Endodermal cell (in vitro differentiated cells): ENCODE data around the gene PALM3. TPM values are rescaled to one million over a fixed set of nuclear protein-coding genes. Genes with fewer than 3 reads are reported as not detected.

Experiments
- DNase-seq: peaks from one replicate; pipeline ENCODE4 v3.0.0-alpha.2; 2017
- H3K27ac ChIP-seq: 2 replicates; pipeline ENCODE4 v1.5.1; 2013; ENCODE audit warnings: mild to moderate bottlenecking, low read depth, low read length, moderate library complexity
- H3K27me3 ChIP-seq: 2 replicates; pipeline ENCODE4 v1.6.1; 2013; ENCODE audit warnings: mild to moderate bottlenecking, low read length, moderate library complexity; ENCODE audit not compliant: insufficient read depth, control insufficient read depth, poor library complexity, severe bottlenecking
- H3K36me3 ChIP-seq: 2 replicates; pipeline ENCODE4 v1.7.0; 2013; ENCODE audit warnings: mild to moderate bottlenecking, low read length, moderate library complexity; ENCODE audit not compliant: control insufficient read depth, insufficient read depth
- H3K4me1 ChIP-seq: one replicate; pipeline ENCODE4 v1.7.0; 2013; ENCODE audit warnings: low read length; ENCODE audit not compliant: control insufficient read depth, insufficient read depth
- H3K4me3 ChIP-seq: 2 replicates; pipeline ENCODE4 v1.5.1; 2013; ENCODE audit warnings: mild to moderate bottlenecking, low read length, moderate library complexity
- H3K9ac ChIP-seq: 2 replicates; pipeline ENCODE4 v1.6.1; 2013; ENCODE audit warnings: mild to moderate bottlenecking, low read length, moderate library complexity; ENCODE audit not compliant: poor library complexity, severe bottlenecking; ENCODE audit errors: extremely low read depth
- H3K9me3 ChIP-seq: 2 replicates; pipeline ENCODE4 v1.6.1; 2013; ENCODE audit warnings: mild to moderate bottlenecking, low read length, moderate library complexity; ENCODE audit not compliant: control insufficient read depth
- H3K27ac Mint-ChIP-seq: 2 replicates; pipeline ENCODE4 v1.8.0; 2020; ENCODE audit warnings: mixed read lengths
- H3K27me3 Mint-ChIP-seq: 2 replicates; pipeline ENCODE4 v1.8.0; 2021; ENCODE audit warnings: mild to moderate bottlenecking, mixed read lengths; ENCODE audit not compliant: insufficient read depth
- H3K36me3 Mint-ChIP-seq: 2 replicates; pipeline ENCODE4 v1.8.0; 2020; ENCODE audit warnings: low read depth, mixed read lengths
- H3K4me1 Mint-ChIP-seq: 2 replicates; pipeline ENCODE4 v1.8.0; 2020; ENCODE audit warnings: mixed read lengths
- H3K4me3 Mint-ChIP-seq: 2 replicates; pipeline ENCODE4 v1.8.0; 2020; ENCODE audit warnings: mild to moderate bottlenecking, moderate library complexity, mixed read lengths
- H3K9me3 Mint-ChIP-seq: 2 replicates; pipeline ENCODE4 v1.8.0; 2020; ENCODE audit warnings: mild to moderate bottlenecking, mixed read lengths
- WGBS, 2 experiments: methylation state at CpG; one replicate each; pipeline versions ENCODE4 v1.1.5 to v1.1.7; 2013; ENCODE audit warnings: missing lambda C conversion rate in 2 of 2, mixed read lengths in 1 of 2; ENCODE audit not compliant: insufficient coverage in 1 of 2, insufficient read length in 1 of 2; 5-methylcytosine and 5-hydroxymethylcytosine counted together
- total RNA-seq, 2 donors: library from RNA; stranded (reverse); fragmentation: NEBNext Ultra II Directional in 1 of 2; extraction: Animal tissue kit (Norgen Biotek cat#: 25700) in 1 of 2; gene quantifications; 2 replicates in 1 of 2; 3 replicates in 1 of 2; pipeline ENCODE4 v1.2.1, GENCODE V29; 2021
- TF ChIP-seq, protein P1 (sequence below): fragments of 200-600 bp; sonication (generic); conservative IDR thresholded peaks from 2 replicates; pipeline ENCODE4 v1.5.0; 2021; ENCODE audit warnings: antibody characterized with exemption, mild to moderate bottlenecking

PALM3 gene
- total RNA-seq, 2 donors from 2014 or later = 1.3 to 4.9 TPM

DNA sequence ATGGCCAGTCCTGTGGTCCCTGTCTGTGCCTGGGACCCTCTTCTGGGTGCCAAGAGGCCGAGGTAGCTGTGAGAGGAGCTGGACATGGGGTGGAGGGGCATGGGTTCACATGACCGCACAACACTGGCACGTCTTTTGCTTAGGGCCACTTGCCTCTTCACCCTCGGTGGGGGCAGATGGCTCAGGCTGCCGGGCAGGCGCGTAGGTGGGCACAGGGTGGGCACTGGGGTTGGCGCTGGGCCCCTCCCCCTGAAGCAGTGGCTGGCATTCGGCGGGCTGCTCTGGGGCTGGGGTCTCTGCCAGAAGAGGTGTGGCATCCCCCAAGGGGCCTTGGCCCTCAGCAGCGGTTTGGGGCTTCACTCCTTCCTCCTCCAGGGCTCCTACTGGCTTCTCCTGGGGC, 8.4 kb downstream of the PALM3 start:
- Mint-ChIP-seq H3K4me3 (no peak overlapping the region), H3K36me3 (peaks cover 24% of the 10 kb centered on the region), H3K9me3 (peaks cover 1% of the 10 kb centered on the region), H3K27ac (no peak overlapping the region), H3K27me3 (peaks cover 37% of the 10 kb centered on the region), H3K4me1 (no peaks in the 10 kb centered on the region)
- no peak for DNase-seq
- TF ChIP-seq, protein P1, sequence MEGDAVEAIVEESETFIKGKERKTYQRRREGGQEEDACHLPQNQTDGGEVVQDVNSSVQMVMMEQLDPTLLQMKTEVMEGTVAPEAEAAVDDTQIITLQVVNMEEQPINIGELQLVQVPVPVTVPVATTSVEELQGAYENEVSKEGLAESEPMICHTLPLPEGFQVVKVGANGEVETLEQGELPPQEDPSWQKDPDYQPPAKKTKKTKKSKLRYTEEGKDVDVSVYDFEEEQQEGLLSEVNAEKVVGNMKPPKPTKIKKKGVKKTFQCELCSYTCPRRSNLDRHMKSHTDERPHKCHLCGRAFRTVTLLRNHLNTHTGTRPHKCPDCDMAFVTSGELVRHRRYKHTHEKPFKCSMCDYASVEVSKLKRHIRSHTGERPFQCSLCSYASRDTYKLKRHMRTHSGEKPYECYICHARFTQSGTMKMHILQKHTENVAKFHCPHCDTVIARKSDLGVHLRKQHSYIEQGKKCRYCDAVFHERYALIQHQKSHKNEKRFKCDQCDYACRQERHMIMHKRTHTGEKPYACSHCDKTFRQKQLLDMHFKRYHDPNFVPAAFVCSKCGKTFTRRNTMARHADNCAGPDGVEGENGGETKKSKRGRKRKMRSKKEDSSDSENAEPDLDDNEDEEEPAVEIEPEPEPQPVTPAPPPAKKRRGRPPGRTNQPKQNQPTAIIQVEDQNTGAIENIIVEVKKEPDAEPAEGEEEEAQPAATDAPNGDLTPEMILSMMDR = no peak
- H3K4me3 ChIP-seq = no peak overlapping the region
- no peaks in the 10 kb centered on the region for H3K4me1 ChIP-seq
- H3K9ac ChIP-seq = no peak overlapping the region
- peaks cover 8% of the 10 kb centered on the region for H3K36me3 ChIP-seq
- 90 to 93% methylated on average over 2 to 11 of the region's 11 CpGs for WGBS, 2 experiments
- H3K9me3 ChIP-seq = no peaks in the 10 kb centered on the region
- no peak overlapping the region for H3K27ac ChIP-seq
- H3K27me3 ChIP-seq = peaks cover 23% of the 10 kb centered on the region

DNA sequence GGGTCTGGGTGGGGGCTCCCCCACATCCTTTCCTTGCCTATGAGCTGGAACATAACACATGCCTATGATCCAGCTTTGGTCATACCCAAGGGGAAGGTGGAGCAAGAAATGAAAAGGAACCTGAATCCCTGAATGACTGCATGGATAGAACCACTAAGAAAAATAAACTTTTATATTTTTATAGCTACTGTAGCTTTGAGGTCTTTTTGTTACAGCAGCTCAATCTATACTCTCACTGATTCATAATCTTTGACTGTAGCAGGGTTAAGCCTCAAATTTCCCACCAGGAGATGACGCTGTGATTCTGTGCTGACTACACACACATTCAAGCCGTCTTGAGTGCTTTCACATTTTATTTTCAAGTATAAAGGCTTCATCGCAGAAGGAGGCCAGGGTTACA, 8.8 kb downstream of the PALM3 start:
- Mint-ChIP-seq H3K9me3 (peaks cover 5% of the 10 kb centered on the region), H3K27me3 (peaks cover 33% of the 10 kb centered on the region), H3K4me1 (no peaks in the 10 kb centered on the region), H3K4me3 (no peak overlapping the region), H3K36me3 (peaks cover 28% of the 10 kb centered on the region), H3K27ac (no peak overlapping the region)
- no peak overlapping the region for H3K4me3 ChIP-seq
- no peaks in the 10 kb centered on the region for H3K4me1 ChIP-seq
- 96% methylated on average over 3 of the region's 3 CpGs for WGBS, 2 experiments
- no peak overlapping the region for H3K27ac ChIP-seq
- no peak overlapping the region for H3K9ac ChIP-seq
- no peak for DNase-seq
- H3K9me3 ChIP-seq = no peaks in the 10 kb centered on the region
- H3K27me3 ChIP-seq = peaks cover 18% of the 10 kb centered on the region
- TF ChIP-seq, protein P1 = no peak
- peaks cover 8% of the 10 kb centered on the region for H3K36me3 ChIP-seq

DNA sequence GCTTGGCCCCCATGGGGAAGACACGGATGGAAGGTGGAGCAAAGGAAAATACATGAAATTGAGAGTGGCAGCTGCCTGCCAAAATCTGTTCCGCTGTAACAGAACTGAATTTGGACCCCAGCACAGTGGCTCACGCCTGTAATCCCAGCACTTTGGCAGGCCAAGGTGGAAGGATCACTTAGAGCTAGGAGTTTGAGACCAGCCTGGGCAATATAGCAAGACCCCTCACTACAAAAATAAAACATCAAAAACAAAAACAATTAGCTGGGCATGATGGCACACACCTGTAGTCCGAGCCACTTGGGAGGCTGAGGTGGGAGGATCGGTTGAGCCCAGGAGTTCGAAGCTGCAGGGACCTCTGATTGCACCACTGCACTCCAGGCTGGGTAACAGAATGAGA, 9.4 kb downstream of the PALM3 start:
- TF ChIP-seq, protein P1 = no peak
- no peaks in the 10 kb centered on the region for H3K4me1 ChIP-seq
- H3K9ac ChIP-seq = no peak overlapping the region
- H3K27me3 Mint-ChIP-seq = peaks cover 28% of the 10 kb centered on the region
- H3K27me3 ChIP-seq = peaks cover 14% of the 10 kb centered on the region
- no peak overlapping the region for H3K4me3 Mint-ChIP-seq
- WGBS, 2 experiments = 87 to 93% methylated on average over 4 to 6 of the region's 6 CpGs
- H3K27ac Mint-ChIP-seq = no peak overlapping the region
- H3K4me3 ChIP-seq = no peak overlapping the region
- no peak overlapping the region for H3K27ac ChIP-seq
- no peaks in the 10 kb centered on the region for H3K4me1 Mint-ChIP-seq
- peaks cover 5% of the 10 kb centered on the region for H3K9me3 Mint-ChIP-seq
- peaks cover 8% of the 10 kb centered on the region for H3K36me3 ChIP-seq
- H3K9me3 ChIP-seq = no peaks in the 10 kb centered on the region
- no peak for DNase-seq
- peaks cover 28% of the 10 kb centered on the region for H3K36me3 Mint-ChIP-seq
